Liver (tissue), 9 donors: ENCODE results near the gene ZNF597. TPM values are rescaled to one million over a fixed set of nuclear protein-coding genes. Genes with fewer than 3 reads are reported as not detected.

Experiments used
- DNase-seq: peaks from one replicate; pipeline ENCODE4 v3.0.0-alpha.2; 2017; ENCODE audit warnings: low spot score
- H3K27ac ChIP-seq, 2 donors: one replicate each; pipeline ENCODE4 v1.7.0; 2013; ENCODE audit warnings: inconsistent platforms in 2 of 2, low read length in 2 of 2, control low read depth in 1 of 2, low read depth in 1 of 2, mild to moderate bottlenecking in 1 of 2
- H3K27me3 ChIP-seq, 4 donors: one replicate each; pipeline versions ENCODE4 v1.6.1 to v1.7.0; 2013; ENCODE audit warnings: low read length in 3 of 4, inconsistent platforms in 1 of 4, mild to moderate bottlenecking in 1 of 4, moderate library complexity in 1 of 4; ENCODE audit not compliant: control insufficient read depth in 4 of 4, insufficient read depth in 4 of 4
- H3K36me3 ChIP-seq, 4 donors: one replicate each; pipeline versions ENCODE4 v1.6.1 to v1.7.0; 2013; ENCODE audit warnings: low read length in 3 of 4, mild to moderate bottlenecking in 3 of 4, low read depth in 1 of 4, moderate library complexity in 1 of 4; ENCODE audit not compliant: control insufficient read depth in 4 of 4, insufficient read depth in 3 of 4
- H3K4me1 ChIP-seq, 4 donors: one replicate each; pipeline versions ENCODE4 v1.6.1 to v1.7.0; 2013; ENCODE audit warnings: low read length in 3 of 4, mild to moderate bottlenecking in 3 of 4, moderate library complexity in 1 of 4; ENCODE audit not compliant: control insufficient read depth in 4 of 4, insufficient read depth in 4 of 4
- H3K4me3 ChIP-seq, 3 donors: one replicate each; pipeline versions ENCODE4 v1.6.1 to v1.7.0; 2013; ENCODE audit warnings: low read length in 3 of 3, control low read depth in 1 of 3, low read depth in 1 of 3, mild to moderate bottlenecking in 1 of 3
- H3K9ac ChIP-seq, 2 donors: one replicate each; pipeline ENCODE4 v1.7.0; 2013; ENCODE audit warnings: low read length in 2 of 2, mild to moderate bottlenecking in 2 of 2, moderate library complexity in 2 of 2, control low read depth in 1 of 2, low read depth in 1 of 2
- H3K9me3 ChIP-seq, 4 donors: one replicate each; pipeline versions ENCODE4 v1.6.1 to v1.7.0; 2013; ENCODE audit warnings: low read length in 3 of 4; ENCODE audit not compliant: control insufficient read depth in 4 of 4
- ATF3 ChIP-seq: IDR thresholded peaks from 2 replicates; pipeline ENCODE4 v1.6.1; 2016; ENCODE audit warnings: antibody characterized with exemption
- CTCF ChIP-seq: fragments of 150-350 bp; IDR thresholded peaks from 2 replicates; pipeline ENCODE4 v1.5.1; 2017; ENCODE audit warnings: improper control_type of control experiment, low read depth, low read length; ENCODE audit not compliant: missing input control
- EGR1 ChIP-seq, 2 donors: IDR thresholded peaks; 2 replicates each; pipeline ENCODE4 v1.6.1; 2016 to 2018; ENCODE audit warnings: antibody characterized with exemption in 2 of 2, low read depth in 2 of 2
- FOXA1 ChIP-seq: IDR thresholded peaks from 2 replicates; pipeline ENCODE4 v1.6.1; 2016; ENCODE audit warnings: antibody characterized with exemption
- FOXA2 ChIP-seq: IDR thresholded peaks from 2 replicates; pipeline ENCODE4 v1.6.1; 2016; ENCODE audit warnings: antibody characterized with exemption
- GABPA ChIP-seq, 2 donors: IDR thresholded peaks in 1 of 2; conservative IDR thresholded peaks in 1 of 2; 2 replicates each; pipeline ENCODE4 v1.6.1; 2016; ENCODE audit warnings: antibody characterized with exemption in 2 of 2, mild to moderate bottlenecking in 1 of 2, moderate library complexity in 1 of 2
- HNF4A ChIP-seq, 2 donors: conservative IDR thresholded peaks; 2 replicates each; pipeline ENCODE4 v1.6.1; 2016; ENCODE audit warnings: antibody characterized with exemption in 2 of 2, mild to moderate bottlenecking in 2 of 2
- HNF4G ChIP-seq: IDR thresholded peaks from 2 replicates; pipeline ENCODE4 v1.6.1; 2016; ENCODE audit warnings: antibody characterized with exemption
- JUND ChIP-seq, 2 donors: IDR thresholded peaks; 2 replicates each; pipeline ENCODE4 v1.6.1; 2016; ENCODE audit warnings: antibody characterized with exemption in 2 of 2
- MAX ChIP-seq: IDR thresholded peaks from 2 replicates; pipeline ENCODE4 v1.6.1; 2016; ENCODE audit warnings: antibody characterized with exemption
- NR2F2 ChIP-seq: IDR thresholded peaks from 2 replicates; pipeline ENCODE4 v1.6.1; 2016; ENCODE audit warnings: antibody characterized with exemption
- RAD21 ChIP-seq, 2 donors: IDR thresholded peaks; 2 replicates each; pipeline ENCODE4 v1.6.1; 2016; ENCODE audit warnings: antibody characterized with exemption in 2 of 2, mild to moderate bottlenecking in 2 of 2
- REST ChIP-seq: IDR thresholded peaks from 2 replicates; pipeline ENCODE4 v1.6.1; 2016; ENCODE audit warnings: antibody characterized with exemption, mild to moderate bottlenecking
- RXRA ChIP-seq, 2 donors: IDR thresholded peaks; 2 replicates each; pipeline ENCODE4 v1.6.1; 2017 to 2018; ENCODE audit warnings: antibody characterized with exemption in 2 of 2, mild to moderate bottlenecking in 1 of 2
- SP1 ChIP-seq: IDR thresholded peaks from 2 replicates; pipeline ENCODE4 v1.6.1; 2018; ENCODE audit warnings: antibody characterized with exemption, mild to moderate bottlenecking
- TAF1 ChIP-seq: conservative IDR thresholded peaks from 2 replicates; pipeline ENCODE4 v1.6.1; 2016; ENCODE audit warnings: antibody characterized with exemption, mild to moderate bottlenecking
- YY1 ChIP-seq: IDR thresholded peaks from 2 replicates; pipeline ENCODE4 v1.6.1; 2016; ENCODE audit warnings: antibody characterized with exemption, mild to moderate bottlenecking
- ZBTB33 ChIP-seq: IDR thresholded peaks from 2 replicates; pipeline ENCODE4 v1.6.1; 2016; ENCODE audit warnings: antibody characterized with exemption
- WGBS: extraction: QIAGEN DNeasy Blood & Tissue Kit; methylation state at CpG from one replicate; pipeline ENCODE4 v1.1.7; 2013; 5-methylcytosine and 5-hydroxymethylcytosine counted together
- polyA plus RNA-seq, 2 donors: library from polyadenylated mRNA; stranded (reverse) in 1 of 2; unstranded in 1 of 2; fragments of 200-250 nt in 1 of 2; fragments of >200 nt in 1 of 2; fragmentation: Nextera tagmentation in 1 of 2; extraction: Ambion mirVana in 1 of 2; gene quantifications; one replicate each; pipeline versions ENCODE4 v1.2.1 to v1.2.3, GENCODE V29; 2013 to 2015
- total RNA-seq, 2 donors: library from RNA; depleted of rRNA; stranded (reverse); fragments of >200 nt; gene quantifications; one replicate each; pipeline ENCODE4 v1.2.3, GENCODE V29; 2014
- donor health status: healthy.
- donor health status: healthy.
- donor health status: healthy.
- donor health status: healthy.
- donor health status: healthy.

ZNF597 gene
- total and polyA plus RNA-seq, 4 donors = 0.53 to 1.7 (median 0.85) TPM

GRCh38 chr16:3400779-3401688 lies 42.3 kb downstream of the ZNF597 start, which contains the start of the genes ZNF174 and ZSCAN32:
ZNF174 (plus strand) TSS chr16:3401215; CDS start chr16:3402005, 790 bp downstream.
ZSCAN32 (minus strand) TSS chr16:3401004; CDS start chr16:3397557, 3,447 bp downstream.
- peak; percentile 37 for TF ChIP-seq FOXA1
- peak; percentile 81 for TF ChIP-seq YY1
- peak; percentile 78 for TF ChIP-seq MAX
- peak; percentile 82 to 85 for TF ChIP-seq HNF4A (conservative IDR thresholded peaks at IDR 0.05)
- peak in 1 of 2 donors; percentile 21 for TF ChIP-seq JUND (IDR thresholded peaks at IDR 0.05)
- peak; percentile 77 for TF ChIP-seq HNF4G
- TF ChIP-seq REST = no peak
- no peak for TF ChIP-seq NR2F2
- TF ChIP-seq ATF3 = no peak
- TF ChIP-seq CTCF = peak; percentile 1
- TF ChIP-seq TAF1 = no peak
- TF ChIP-seq ZBTB33 = peak; percentile 91
- peak; percentile 42 to 51 for TF ChIP-seq RAD21 (IDR thresholded peaks at IDR 0.05)
- TF ChIP-seq SP1 = peak; percentile 95
- TF ChIP-seq FOXA2 = peak; percentile 57
- TF ChIP-seq GABPA (IDR thresholded peaks at IDR 0.05 in 1 of 2, conservative IDR thresholded peaks at IDR 0.05 in 1 of 2) = peak; percentile 59 to 92
- peak; percentile 63 to 73 for TF ChIP-seq RXRA (IDR thresholded peaks at IDR 0.05)
- TF ChIP-seq EGR1 (IDR thresholded peaks at IDR 0.05; ENCODE audit: low read depth in 2 of 2) = peak; percentile 43 to 55
- peaks cover 2 to 13% (median 8%) of the 10 kb centered on the region in 4 donors for H3K4me1 ChIP-seq
- peak within 1 kb of the TSS; percentile 84 to 88 for H3K9ac ChIP-seq
- H3K27ac ChIP-seq = peak within 1 kb of the TSS; percentile 88 to 94
- H3K4me3 ChIP-seq = peak within 1 kb of the TSS; percentile 79 to 95 (median 95)
- H3K27me3 ChIP-seq = no peaks in the 10 kb centered on the region
- under 1% methylated on average over 95 of the region's 95 CpGs for WGBS
- H3K9me3 ChIP-seq = peaks cover 15 to 44% (median 35%) of the 10 kb centered on the region in 4 donors
- DNase-seq = peak; percentile 99
- H3K36me3 ChIP-seq = peaks cover 14 to 45% (median 43%) of the 10 kb centered on the region in 4 donors
